ENCODE measurements around the gene LMAN1L. TPM values are rescaled to one million over a fixed set of nuclear protein-coding genes. Genes with fewer than 3 reads are reported as not detected.

LMAN1L gene
- total RNA-seq, 1 donor from 2014 or later = not detected

GRCh38 chr15:74789171-74789631 lies 23.4 kb upstream of the LMAN1L start:
- no peak for TF ChIP-seq CTCF (conservative IDR thresholded peaks at IDR 0.05; ENCODE audit: low read depth, low read length)
- no peak overlapping the region for H3K4me3 ChIP-seq (ENCODE audit: low read depth, low read length)
- DNase-seq (ENCODE audit: low read depth) = no peak

GRCh38 chr15:74789741-74790079 lies 22.9 kb upstream of the LMAN1L start:
- H3K4me3 ChIP-seq (ENCODE audit: low read depth, low read length) = no peak overlapping the region
- TF ChIP-seq CTCF (conservative IDR thresholded peaks at IDR 0.05; ENCODE audit: low read depth, low read length) = no peak
- DNase-seq (ENCODE audit: low read depth) = no peak

GRCh38 chr15:74790080-74790916 lies 22.3 kb upstream of the LMAN1L start:
- no peak for TF ChIP-seq CTCF (conservative IDR thresholded peaks at IDR 0.05; ENCODE audit: low read depth, low read length)
- no peak overlapping the region for H3K4me3 ChIP-seq (ENCODE audit: low read depth, low read length)
- DNase-seq (ENCODE audit: low read depth) = no peak

GRCh38 chr15:74791007-74791406 lies 21.6 kb upstream of the LMAN1L start:
- TF ChIP-seq CTCF (conservative IDR thresholded peaks at IDR 0.05; ENCODE audit: low read depth, low read length) = no peak
- DNase-seq (ENCODE audit: low read depth) = no peak

GRCh38 chr15:74791667-74792066 lies 21.0 kb upstream of the LMAN1L start:
- no peak for TF ChIP-seq CTCF (conservative IDR thresholded peaks at IDR 0.05; ENCODE audit: low read depth, low read length)
- DNase-seq (ENCODE audit: low read depth) = no peak

More at GRCh38 chr15:74791007-74791406, 21.6 kb upstream of the LMAN1L start:
- no peak overlapping the region for H3K4me3 ChIP-seq (ENCODE audit: low read depth, low read length)

GRCh38 chr15:74792227-74793016 lies 20.2 kb upstream of the LMAN1L start:
- no peak for TF ChIP-seq CTCF (conservative IDR thresholded peaks at IDR 0.05; ENCODE audit: low read depth, low read length)
- H3K4me3 ChIP-seq (ENCODE audit: low read depth, low read length) = no peak overlapping the region
- DNase-seq (ENCODE audit: low read depth) = no peak

More at GRCh38 chr15:74791667-74792066, 21.0 kb upstream of the LMAN1L start:
- no peak overlapping the region for H3K4me3 ChIP-seq (ENCODE audit: low read depth, low read length)

Measured in epithelial cell of proximal tubule (primary cell).